Fibroblast of skin of back (primary cell): ENCODE results near the gene SIGMAR1. TPM values are rescaled to one million over a fixed set of nuclear protein-coding genes. Genes with fewer than 3 reads are reported as not detected.

ENCODE experiments used
- DNase-seq: peaks from one replicate; pipeline ENCODE4 v3.0.0-alpha.2; 2013
- polyA plus RNA-seq, 2 experiments: library from polyadenylated mRNA; unstranded; fragments of 120-200 nt; gene quantifications; one replicate each; pipeline ENCODE4 v1.2.1, GENCODE V29; 2013; ENCODE audit not compliant: insufficient read length in 2 of 2

SIGMAR1 gene
- polyA plus RNA-seq (2013, experiment 1 of 2; ENCODE audit: insufficient read length), result 97.7 TPM
- 50.4 TPM for polyA plus RNA-seq (2013, experiment 2 of 2; ENCODE audit: insufficient read length)

DNA sequence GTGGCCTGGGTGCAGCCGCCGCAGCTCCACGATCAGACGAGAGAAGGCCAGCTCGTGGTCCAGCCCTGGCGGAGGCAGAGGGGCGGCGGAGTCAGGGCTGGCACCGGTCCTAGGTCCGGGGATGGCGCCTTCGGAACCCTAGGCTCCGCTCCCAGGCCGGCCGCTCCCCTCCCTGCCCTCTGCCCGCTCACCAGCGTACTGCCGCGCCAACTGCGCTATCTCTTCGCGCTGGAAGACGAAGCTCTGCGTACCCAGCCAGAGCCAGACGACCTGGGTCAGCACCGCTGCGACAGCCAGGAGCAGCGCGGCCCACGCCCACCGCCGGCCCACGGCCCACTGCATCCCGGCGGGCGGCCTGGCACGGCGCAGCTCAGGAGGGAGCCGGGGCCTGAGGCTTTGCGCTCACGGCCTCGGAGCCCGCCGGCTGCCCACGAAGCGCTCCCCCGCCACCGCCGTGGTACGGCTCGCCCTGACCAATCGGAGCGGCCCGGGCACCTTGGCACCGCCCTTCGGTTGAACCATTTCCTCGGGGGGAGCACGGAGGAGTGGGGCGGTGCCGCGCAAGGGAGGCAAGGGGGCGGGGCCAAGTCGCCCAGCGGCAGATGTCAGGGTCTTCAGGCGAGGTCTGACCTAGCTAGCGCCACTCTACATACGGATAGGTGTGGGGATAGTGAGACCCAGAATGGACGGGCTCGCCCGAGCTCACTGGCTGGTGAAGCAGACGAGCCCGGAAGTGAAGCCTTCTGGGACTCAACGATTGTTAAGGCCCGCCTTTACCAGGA, at the start of gene SIGMAR1:
Gene SIGMAR1, minus strand, starts transcription at position 432 of the 782 bp plus-strand sequence. Its CDS starts 90 bp downstream, at position 342.
- peak; percentile 95 for DNase-seq

DNA sequence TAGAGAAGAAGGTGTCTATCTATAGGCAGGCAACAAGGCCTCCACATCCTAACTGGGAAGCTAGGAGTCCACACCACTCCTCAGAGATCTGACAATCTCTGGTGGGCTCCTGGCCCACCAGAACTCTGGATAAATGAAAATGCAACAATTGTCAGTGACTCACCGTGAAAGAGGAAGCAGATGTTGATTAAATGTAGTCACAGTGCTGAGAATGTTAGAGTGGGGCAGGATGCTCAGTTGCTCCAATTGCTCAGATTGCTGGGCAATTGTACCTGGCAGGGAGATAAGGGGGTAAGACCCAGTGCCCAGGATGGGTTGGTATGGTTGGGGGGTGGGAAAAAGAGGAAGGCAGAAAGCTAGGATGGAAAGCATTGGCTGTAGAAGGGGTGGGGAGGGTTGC, 49.1 kb upstream of the SIGMAR1 start:
- no peak for DNase-seq

DNA sequence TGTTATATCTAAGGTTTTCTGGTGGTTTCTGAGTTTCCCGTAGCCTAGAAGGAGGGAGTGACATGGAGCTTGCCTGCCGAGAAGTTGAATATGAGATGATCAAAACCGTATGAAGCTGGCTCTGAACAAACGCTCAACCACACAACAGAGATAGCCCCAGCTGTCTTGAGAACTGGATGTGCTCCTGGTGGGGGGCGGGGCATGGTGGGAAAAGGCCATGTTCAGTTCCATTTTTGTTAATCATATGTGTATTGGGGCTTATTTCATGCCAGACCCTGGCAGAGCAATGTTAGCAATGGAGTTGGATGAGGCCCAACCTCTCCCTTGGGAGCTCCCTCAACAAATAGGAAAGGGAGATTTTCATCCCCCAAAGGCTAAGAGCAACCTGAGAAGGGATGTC, 48.6 kb upstream of the SIGMAR1 start:
- peak; percentile 22 for DNase-seq

DNA sequence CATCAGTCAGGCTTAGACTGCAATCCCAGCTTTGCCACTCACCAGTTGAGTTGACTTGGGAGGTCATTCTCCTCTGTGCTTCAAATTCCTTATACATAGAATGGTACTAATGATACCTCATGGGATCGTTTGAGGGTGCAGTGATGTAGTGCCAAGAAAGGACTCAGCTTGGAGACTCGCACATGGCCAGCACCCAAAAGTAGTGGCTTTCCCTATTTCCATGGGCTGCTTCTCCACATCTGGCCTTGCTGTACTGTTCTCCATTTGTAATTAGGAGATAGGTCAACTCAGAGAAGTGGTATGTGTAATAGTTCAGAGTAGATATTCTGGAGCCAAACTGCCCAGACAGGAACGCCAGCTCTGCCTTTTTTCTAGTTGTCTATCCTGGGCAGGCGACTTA, 48.0 kb upstream of the SIGMAR1 start:
- no peak for DNase-seq

DNA sequence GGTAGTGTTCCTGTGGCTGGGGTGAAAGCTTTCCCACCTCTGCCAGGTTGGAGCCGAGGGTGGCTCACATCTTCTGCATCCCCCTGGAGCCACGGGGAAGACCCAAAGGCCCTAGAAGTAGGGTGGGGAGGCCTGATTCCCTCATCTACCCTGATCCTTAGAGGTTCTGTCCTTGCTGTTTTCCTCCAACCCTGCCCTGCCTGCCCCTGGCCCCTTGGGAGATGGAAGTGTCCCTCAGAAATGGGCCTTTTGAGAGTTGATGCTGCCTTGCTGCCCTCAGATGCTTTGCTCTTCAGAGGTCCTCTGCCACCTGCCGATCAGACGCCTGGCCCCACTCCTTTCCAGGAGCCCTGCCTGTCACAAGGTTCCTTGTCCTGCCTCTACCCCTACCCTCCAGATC, 47.2 kb upstream of the SIGMAR1 start:
- DNase-seq, result no peak

DNA sequence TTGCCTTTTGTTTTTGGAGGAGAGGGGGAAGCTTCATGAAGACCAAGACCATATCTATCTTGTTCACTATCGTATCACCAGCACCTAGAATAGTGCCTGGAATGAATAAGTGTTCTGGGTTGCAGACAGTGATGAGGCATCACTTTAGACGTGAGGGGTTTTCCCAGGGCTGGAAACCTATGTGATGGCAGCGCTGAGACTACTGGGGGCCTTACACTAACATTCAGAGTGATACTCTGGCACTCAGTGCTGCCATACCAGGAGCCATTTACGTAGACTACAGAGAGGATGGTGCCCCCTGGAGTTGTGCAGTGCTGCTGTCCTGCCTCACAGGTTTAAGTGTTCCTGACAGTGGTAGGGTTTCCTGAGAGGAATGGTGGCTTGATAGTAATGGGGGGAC, 46.6 kb upstream of the SIGMAR1 start:
- no peak for DNase-seq

DNA sequence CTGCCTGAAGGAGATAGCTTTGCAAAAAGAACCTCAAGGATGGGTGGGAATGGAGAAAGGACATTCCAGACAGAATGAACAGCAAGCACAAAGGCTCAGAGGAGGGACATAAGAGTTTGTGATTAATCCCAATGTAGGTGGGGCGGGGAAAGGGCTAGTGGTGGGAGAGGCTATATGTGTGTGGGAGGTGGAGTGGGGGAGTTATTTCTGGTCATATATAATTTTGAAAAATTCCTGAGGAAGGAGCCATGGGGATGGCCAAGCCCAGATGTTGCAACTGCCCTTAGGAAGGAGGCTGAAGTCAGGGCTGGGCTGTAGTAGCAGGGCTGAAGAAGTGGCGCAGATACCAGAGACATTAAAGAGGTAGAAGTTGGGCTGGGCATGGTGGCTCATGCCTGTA, 38.3 kb upstream of the SIGMAR1 start:
- DNase-seq, result no peak

DNA sequence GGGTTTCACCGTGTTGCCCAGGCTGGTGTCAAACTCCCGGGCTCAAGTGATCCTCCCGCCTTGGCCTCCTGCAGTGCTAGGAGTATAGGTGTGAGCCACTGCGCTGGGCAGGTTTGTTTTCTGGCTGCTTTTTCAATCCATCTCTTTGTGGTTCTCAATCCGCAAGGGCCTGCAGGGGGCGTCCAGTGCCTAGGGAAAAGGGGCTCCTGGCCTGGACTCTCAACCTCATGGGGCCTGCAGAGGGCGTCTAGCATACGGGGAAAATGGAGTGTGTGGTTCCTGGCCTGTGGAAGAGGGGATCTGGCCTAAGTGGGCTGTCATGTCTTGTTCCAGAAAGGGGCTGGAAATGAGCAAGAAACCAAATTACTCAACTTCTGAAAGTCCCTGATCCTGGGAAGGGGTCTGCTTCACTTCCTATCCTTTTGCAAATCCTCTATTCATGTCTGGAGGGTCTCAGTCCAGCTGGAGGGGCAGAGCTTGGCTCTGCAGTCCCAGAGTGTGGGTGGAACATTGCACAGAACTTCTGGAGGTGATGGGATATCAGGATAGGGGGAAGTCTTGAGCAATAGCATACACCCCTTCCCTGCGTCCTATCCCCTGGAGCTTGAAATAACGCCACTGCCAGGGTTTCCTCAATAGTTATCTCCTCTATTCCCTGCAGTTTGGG, 37.6 kb upstream of the SIGMAR1 start:
- DNase-seq, result peak; percentile 71

DNA sequence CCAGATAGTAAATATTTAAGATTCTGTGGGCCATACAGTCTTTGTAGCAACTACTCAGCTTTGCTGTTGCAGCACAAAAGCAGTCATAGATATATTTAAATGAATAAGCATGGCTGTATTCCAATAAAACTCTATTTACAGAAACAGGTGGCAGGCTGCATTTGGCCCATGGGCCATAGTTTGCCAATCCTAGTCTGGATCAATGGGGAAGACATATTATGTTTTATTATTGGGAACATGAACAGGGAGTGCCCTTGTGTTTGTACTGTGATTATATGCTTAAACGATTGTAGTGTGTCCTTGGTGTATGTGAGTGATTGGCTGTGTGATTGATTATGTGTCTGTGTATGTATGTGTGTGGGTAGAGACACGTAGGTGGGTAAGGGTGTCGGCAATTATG, 36.9 kb upstream of the SIGMAR1 start:
- DNase-seq, result no peak

DNA sequence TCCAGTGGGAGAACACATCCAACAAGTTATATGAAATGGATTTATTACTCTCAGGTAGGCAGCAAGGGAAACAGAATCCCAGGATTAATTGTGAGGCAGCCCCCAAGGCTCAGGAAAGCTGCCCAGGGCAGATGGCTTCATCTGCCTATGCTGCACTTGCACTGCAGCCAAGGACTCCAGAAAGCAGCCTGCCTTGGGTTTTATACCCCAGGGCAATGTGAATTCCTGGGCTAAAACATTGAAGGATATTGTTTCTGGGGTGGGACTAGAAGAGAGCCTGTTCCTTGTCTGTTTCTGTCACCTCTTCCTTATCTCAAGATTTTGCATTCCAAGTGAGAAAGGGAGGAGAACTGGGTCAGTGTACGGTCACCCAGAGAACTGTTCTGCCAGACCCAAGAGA, 33.7 kb upstream of the SIGMAR1 start:
- DNase-seq, result no peak

DNA sequence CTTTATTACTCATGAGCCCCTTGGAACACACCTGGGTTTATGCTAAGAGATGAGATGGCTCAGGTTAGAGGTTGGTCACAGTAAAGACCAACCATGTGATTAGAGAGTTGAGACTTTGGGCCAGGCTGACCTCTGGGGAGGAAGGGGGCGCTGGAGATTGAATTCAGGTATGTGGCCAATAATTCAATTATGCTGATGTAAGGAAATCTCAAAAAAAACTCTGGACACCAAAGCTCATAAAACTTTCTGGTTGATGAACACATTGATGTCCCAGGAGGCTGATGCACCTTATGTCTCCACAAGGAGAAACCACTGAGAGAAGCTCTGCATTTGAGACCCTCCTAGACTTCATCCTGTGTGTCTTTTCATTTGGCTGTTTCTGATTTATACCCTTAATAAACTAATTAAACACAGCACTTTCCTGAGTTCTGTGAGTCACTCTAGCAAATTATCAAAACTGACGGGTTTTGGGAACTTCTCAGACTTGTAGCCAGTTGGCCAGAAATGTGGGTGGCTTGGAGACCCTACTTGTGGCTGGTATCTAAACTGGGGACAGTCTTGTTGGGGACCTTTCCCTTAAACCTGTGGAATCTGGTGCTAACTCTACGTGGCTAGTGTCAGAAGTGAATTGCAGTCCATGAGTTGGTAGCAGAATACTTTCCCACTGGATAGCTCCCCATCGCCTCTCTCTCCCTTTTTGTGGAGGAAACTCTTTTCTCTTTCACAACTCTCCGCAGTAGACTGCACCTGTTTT, 32.4 kb upstream of the SIGMAR1 start:
- DNase-seq, result no peak

DNA sequence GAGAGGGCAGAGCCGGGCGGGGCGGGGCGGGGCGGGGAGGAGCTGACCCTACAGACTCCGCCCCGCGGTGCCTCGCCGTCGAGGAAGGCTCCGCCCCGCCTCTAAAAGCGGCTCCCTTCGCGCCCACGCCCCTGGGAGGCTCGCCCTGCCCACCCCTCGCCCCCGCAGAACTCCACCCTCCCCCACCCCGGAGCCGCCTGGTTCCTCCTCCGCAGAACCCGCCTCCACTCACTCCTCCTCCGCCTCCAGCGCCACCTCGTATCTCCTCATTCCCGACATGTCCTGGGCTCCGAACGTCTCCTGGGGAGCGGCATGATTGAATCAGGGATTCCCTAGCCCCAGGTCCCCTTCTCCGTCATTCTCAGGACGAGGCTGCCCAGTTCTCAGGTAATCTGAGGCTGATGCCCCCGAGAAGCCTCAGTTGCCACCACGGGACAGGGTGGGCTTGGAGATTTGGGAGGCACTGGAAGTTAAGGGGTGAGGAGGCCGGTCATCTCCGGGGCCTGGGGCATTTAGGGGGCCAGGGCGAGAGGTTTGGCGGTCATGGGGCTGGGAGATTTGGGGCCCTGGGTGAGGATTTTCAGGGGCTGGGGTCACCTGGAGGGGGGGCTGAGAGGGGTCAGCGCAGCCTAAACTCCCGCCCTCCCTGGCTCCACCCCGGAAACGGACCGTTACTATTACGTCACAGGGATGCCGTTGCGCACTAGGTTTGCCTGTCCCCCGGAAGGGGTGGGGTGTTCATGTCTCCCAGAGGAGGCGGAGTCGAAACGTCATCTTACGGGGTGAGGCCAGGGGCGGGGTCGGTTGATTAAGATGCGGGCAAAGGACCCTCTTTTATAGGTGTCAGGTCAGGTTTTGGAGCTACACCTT, 28.0 kb upstream of the SIGMAR1 start:
- peak; percentile 95 for DNase-seq

DNA sequence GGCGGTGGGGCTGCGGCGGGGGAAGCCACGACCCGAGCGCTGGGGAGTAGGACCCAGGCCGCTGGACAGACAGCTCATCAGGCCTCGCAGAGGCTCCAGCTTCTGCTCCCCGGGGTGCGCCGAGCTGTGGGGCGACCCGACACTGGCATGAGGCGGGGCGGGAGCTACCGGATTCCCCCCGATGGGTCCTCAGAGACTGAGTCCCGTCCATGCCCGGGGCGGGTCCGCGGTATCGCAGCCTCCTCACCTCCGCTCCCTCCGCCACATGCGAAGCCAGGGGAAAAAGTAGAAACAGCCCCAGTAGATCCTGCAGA, 27.4 kb upstream of the SIGMAR1 start:
- DNase-seq, result no peak

DNA sequence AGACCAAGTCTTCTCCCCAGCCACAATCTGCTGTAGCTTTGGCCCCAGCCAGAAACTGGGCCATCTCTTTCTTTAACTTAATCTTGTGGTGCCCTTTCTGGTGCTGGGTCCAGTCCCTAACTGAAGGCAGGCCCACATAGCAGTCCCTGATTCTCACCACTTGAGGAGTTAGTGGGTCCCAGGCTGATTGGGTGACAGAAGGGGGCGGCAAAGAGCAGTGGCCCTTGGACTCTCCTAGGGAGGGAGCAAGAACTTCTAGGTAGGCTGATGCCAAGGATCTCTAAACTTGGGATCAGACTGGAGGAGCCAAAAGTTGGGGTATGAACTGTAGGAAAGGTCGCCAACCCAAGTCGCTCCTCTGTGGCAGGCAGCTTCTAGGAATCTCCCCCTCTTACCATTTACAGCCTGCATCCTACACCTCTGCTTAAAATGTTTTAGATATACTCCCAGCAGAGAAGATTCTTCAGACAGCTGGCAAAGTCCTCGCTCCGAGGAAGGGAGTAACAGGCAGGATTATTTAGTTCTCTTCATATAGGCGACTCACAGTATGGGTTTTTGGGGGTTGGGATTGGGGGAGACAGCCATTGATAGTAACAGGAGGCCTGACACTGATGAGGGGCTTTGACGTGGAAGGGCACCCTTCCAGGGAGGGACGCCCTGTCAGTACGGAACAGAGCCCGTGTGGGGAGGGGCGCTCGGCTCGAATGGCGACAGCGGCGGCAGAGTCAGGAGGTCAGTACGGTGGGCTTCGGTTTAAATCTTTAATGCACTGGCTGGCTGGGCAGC, 26.9 kb upstream of the SIGMAR1 start:
- DNase-seq, result peak; percentile 78

DNA sequence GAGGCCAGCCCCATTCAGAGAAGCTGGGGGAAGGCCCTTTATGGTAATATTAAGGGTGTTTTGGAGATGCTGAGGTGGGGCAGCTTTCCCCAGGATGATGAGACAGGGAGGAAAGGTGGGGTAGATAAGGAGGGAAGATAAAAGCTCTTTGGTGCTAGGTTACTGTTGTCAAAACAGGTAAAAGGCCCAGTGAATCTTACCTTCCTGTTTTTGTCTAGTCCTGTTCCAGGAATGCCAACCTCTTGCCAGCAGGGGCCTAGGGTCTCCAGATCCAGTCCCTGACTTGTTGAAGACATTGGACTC, 25.7 kb upstream of the SIGMAR1 start:
- no peak for DNase-seq

DNA sequence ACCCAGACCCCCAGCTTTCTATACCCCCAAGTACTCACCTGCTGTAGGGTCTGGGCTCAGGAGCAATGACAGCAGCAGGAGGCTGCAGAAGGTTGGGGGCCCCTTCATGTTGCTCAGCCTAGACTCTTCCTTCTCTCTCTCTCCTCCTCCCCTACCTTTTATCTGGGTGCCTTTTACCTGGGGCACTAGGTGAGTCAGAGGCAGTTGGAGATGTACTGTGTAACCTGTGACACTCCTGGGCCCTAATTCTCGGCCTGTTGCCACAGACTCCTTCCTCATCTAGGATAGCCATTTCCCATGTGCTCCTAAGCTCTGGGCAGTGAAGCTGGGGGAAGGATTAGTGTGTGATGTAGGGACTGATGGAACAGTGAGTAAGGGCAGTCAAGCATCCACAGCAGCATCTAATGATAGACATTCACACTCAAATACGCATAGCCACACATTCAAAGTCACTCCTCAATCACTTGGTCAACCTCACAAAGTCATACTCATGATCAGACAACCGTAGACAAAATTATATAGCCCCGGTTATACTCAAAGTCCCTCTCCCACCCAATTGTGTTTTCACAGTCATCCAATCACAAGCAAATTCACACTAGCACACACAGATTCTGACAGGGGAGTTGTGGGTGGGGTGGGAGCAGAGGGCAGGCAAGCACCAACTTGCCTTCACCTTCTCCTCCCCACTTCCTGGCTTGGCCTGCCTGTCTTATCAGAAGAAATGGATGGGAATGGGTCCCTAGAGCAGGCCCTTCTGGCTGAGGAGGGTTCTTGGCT, 25.1 kb upstream of the SIGMAR1 start, which contains the start of gene CCL27:
Gene CCL27, minus strand, starts transcription at position 132 of the 777 bp plus-strand sequence. Its CDS starts 24 bp downstream, at position 108.
- no peak for DNase-seq

DNA sequence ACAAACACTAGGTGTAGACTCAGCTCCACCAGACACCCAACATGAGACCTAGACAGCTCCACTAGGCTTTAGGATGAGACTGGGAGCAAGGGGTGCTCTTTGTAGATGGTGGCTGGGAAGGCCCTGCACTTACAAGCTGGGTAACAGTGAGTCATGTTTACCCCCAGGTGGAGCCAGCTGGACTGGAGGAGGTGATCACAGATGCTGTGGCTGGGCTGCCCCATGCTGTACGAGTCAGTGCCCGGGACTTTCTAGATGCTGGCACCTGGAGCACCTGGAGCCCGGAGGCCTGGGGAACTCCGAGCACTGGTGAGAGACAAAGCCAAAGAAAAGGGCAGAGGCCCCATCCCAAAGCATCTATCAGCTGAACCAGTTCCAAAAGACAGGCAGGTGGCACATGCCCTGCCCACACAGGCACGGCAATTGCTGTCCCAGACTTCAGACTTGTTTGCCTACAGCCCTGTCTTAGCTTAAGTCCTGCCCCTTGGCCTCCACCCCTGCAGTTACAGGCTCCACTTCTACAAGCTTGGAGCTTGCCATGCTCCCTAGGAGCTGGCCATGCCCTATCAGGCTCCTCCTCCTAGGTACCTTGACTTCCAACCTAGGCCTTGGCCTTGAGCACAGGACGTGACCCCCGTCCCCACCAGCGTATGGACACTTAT, 22.1 kb upstream of the SIGMAR1 start:
- no peak for DNase-seq

DNA sequence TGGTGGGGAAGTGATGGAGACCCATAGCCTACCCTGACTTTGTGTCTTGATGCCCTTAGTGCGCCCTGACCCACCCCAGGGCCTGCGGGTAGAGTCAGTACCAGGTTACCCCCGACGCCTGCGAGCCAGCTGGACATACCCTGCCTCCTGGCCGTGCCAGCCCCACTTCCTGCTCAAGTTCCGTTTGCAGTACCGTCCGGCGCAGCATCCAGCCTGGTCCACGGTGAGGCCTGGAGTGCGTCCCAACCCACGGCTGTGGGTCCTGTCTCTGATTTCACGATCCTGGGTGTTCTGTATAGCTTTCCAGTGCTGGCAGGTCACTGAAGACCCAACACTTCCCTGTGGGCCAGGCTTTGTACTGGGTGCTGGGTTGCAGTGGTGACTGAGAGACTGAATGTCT, 20.9 kb upstream of the SIGMAR1 start:
- DNase-seq, result no peak

DNA sequence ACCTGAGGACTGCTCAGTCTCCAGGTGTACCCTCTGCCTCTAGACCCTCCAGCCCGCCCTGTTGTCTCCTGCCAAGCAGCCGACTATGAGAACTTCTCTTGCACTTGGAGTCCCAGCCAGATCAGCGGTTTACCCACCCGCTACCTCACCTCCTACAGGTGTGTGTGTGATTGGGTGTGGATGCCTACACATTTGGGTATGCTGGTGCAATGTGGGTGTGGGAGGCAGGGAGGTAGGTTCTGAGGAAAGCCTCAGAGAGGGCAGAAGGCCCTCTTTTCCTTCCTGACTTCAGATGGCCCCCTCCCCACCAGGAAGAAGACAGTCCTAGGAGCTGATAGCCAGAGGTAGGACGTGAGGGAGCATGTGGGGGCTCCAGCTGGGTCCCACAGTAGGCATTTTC, 19.4 kb upstream of the SIGMAR1 start:
- no peak for DNase-seq

DNA sequence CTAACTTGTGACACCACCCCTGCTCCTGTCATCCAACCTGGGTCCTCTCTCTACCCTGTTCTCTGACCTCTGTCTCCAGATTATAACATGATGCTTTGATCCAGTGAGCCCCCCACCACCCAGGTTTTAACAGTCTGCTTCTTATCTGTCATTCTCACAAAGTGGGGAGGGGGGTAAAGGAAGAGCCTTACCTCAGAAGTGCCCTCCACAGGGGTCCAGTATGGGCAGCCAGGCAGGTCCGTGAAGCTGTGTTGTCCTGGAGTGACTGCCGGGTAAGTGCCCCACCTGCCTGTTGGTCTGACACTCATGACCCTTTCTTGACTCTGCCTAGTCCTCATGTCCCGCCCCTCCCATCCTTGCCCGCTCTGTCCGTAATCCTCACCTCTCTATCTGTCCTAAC, 17.8 kb upstream of the SIGMAR1 start:
- DNase-seq, result no peak
